ENCODE measurements around the gene GPER1.
"Not testable (repeated sequence)": the region's sequence is repeated elsewhere in the genome, so short reads cannot be mapped to it uniquely, and the experiment has no call there.

GPER1 gene

GRCh38 chr7:1106063-1106792 is 18.3 kb downstream of the GPER1 start:
- DNase-seq = no peak

- no peak for DNase-seq
Measured at GRCh38 chr7:1106793-1107421, 19.0 kb downstream of the GPER1 start.

- DNase-seq = no peak
Measured at GRCh38 chr7:1108264-1108920, 20.5 kb downstream of the GPER1 start.

- no peak for DNase-seq
Measured at GRCh38 chr7:1109581-1110310, 21.8 kb downstream of the GPER1 start.

GRCh38 chr7:1110358-1110757 is 22.4 kb downstream of the GPER1 start:
- DNase-seq = no peak

- DNase-seq = no peak
Measured at GRCh38 chr7:1111156-1111555, 23.2 kb downstream of the GPER1 start.

- no peak for DNase-seq
Measured at GRCh38 chr7:1112109-1112508, 24.2 kb downstream of the GPER1 start.

- no peak for DNase-seq
Measured at GRCh38 chr7:1112625-1113547, 25.0 kb downstream of the GPER1 start.

- DNase-seq = no peak
Measured at GRCh38 chr7:1113548-1113885, 25.6 kb downstream of the GPER1 start.

- no peak for DNase-seq
Measured at GRCh38 chr7:1114088-1114487, 26.2 kb downstream of the GPER1 start.

- no peak for DNase-seq
Measured at GRCh38 chr7:1114505-1114904, 26.6 kb downstream of the GPER1 start.

- DNase-seq = not testable (repeated sequence)
Measured at GRCh38 chr7:1115171-1116045, 27.5 kb downstream of the GPER1 start.

GRCh38 chr7:1116383-1117008 is 28.6 kb downstream of the GPER1 start:
- not testable (repeated sequence) for DNase-seq

- DNase-seq = no peak
Measured at GRCh38 chr7:1117321-1117928, 29.5 kb downstream of the GPER1 start.

GRCh38 chr7:1119201-1119600 is 31.3 kb downstream of the GPER1 start:
- DNase-seq = no peak

GRCh38 chr7:1120791-1121190 is 32.9 kb downstream of the GPER1 start:
- no peak for DNase-seq

GRCh38 chr7:1121476-1121875 is 33.6 kb downstream of the GPER1 start:
- DNase-seq = no peak

GRCh38 chr7:1121886-1122831 is 34.2 kb downstream of the GPER1 start:
- no peak for DNase-seq

- no peak for DNase-seq
Measured at GRCh38 chr7:1122832-1123501, 35.1 kb downstream of the GPER1 start.
